ENCODE measurements around the gene PRM1. TPM values are rescaled to one million over a fixed set of nuclear protein-coding genes. Genes with fewer than 3 reads are reported as not detected.
A peak's percentile ranks its signal among the peaks of the same experiment; 100 is the strongest.

The PRM1 gene
- total and polyA plus RNA-seq, 2 of the 13 experiments (the other 11 are each of a cell fraction or from before 2014, with no cell fraction given), result not detected

DNA sequence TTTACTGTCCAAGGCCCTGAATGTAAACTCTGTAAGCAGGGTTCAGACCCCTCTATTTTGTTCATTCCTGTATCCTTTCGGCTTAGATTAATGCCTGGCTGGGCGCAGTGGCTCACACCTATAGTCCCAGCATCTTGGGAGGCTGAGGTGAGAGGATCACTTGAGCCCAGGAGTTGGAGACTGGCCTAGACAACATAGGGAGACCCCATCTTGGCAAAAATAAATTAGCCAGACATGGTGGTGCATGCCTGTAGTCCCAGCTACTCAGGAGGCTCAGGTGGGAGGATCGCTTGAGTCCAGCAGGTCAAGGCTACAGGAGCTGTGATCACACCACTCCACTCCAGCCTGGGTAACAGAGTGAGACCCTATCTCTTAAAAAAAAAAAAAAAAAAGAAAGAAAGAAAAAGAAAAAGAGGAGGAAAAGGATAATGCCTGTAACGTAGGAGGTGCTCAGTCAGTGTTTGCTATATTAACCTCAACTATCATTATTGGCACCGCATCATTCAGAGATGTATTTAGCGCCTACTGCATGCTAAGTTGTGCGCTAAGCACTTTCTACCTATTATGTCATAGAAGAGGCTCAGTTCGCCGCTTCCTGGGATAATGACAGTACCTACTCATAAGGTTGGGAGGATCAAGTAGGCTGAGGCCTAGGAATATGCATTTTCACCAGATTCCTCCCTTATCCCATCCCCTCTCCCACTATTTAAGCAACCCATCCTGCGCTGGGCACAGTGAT lies 30.2 kb downstream of the PRM1 start (continued):
- TF ChIP-seq, protein P1, sequence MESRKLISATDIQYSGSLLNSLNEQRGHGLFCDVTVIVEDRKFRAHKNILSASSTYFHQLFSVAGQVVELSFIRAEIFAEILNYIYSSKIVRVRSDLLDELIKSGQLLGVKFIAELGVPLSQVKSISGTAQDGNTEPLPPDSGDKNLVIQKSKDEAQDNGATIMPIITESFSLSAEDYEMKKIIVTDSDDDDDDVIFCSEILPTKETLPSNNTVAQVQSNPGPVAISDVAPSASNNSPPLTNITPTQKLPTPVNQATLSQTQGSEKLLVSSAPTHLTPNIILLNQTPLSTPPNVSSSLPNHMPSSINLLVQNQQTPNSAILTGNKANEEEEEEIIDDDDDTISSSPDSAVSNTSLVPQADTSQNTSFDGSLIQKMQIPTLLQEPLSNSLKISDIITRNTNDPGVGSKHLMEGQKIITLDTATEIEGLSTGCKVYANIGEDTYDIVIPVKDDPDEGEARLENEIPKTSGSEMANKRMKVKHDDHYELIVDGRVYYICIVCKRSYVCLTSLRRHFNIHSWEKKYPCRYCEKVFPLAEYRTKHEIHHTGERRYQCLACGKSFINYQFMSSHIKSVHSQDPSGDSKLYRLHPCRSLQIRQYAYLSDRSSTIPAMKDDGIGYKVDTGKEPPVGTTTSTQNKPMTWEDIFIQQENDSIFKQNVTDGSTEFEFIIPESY (CRISPR knock-in tag; IDR thresholded peaks at IDR 0.05), result peak; percentile 59; the same call in 1 of the 2 replicates
- 0 out of 2 replicates have a peak, but pooled peaks have one; percentile 7 for TF ChIP-seq ZNF615 (CRISPR knock-in tag; IDR thresholded peaks at IDR 0.05; ENCODE audit: borderline replicate concordance)
- TF ChIP-seq TGIF2 (CRISPR knock-in tag; IDR thresholded peaks at IDR 0.05), result peak; percentile 53; the same call in 1 of the 2 replicates
- no peak for TF ChIP-seq MAFK (conservative IDR thresholded peaks at IDR 0.05 in 1 of 2, IDR thresholded peaks at IDR 0.05 in 1 of 2; ENCODE audit: low read length in 2 of 2)
- 0 out of 2 replicates have a peak, but pooled peaks have one; percentile 50 for TF ChIP-seq MEIS1 (CRISPR knock-in tag; IDR thresholded peaks at IDR 0.05; ENCODE audit: borderline replicate concordance)
- TF ChIP-seq HNF4A (CRISPR knock-in tag; IDR thresholded peaks at IDR 0.05), result peak; percentile 37; the same call in 1 of the 2 replicates
- no peak for TF ChIP-seq NR2F6 (IDR thresholded peaks at IDR 0.05)
- TF ChIP-seq NR2F6 (CRISPR knock-in tag; IDR thresholded peaks at IDR 0.05), result 0 out of 2 replicates have a peak, but pooled peaks have one; percentile 6
- TF ChIP-seq, protein P2, sequence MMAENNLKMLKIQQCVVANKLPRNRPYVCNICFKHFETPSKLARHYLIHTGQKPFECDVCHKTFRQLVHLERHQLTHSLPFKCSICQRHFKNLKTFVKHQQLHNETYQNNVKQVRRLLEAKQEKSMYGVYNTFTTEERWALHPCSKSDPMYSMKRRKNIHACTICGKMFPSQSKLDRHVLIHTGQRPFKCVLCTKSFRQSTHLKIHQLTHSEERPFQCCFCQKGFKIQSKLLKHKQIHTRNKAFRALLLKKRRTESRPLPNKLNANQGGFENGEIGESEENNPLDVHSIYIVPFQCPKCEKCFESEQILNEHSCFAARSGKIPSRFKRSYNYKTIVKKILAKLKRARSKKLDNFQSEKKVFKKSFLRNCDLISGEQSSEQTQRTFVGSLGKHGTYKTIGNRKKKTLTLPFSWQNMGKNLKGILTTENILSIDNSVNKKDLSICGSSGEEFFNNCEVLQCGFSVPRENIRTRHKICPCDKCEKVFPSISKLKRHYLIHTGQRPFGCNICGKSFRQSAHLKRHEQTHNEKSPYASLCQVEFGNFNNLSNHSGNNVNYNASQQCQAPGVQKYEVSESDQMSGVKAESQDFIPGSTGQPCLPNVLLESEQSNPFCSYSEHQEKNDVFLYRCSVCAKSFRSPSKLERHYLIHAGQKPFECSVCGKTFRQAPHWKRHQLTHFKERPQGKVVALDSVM (CRISPR knock-in tag; IDR thresholded peaks at IDR 0.05), result peak; percentile 92
- peak; percentile 8; the same call in 1 of the 2 replicates for TF ChIP-seq ZNF501 (CRISPR knock-in tag; IDR thresholded peaks at IDR 0.05)
- 0 out of 2 replicates have a peak, but pooled peaks have one; percentile 6 for TF ChIP-seq POLR2AphosphoS2 (IDR thresholded peaks at IDR 0.05; ENCODE audit: low read depth, low read length)
- TF ChIP-seq, protein P3, sequence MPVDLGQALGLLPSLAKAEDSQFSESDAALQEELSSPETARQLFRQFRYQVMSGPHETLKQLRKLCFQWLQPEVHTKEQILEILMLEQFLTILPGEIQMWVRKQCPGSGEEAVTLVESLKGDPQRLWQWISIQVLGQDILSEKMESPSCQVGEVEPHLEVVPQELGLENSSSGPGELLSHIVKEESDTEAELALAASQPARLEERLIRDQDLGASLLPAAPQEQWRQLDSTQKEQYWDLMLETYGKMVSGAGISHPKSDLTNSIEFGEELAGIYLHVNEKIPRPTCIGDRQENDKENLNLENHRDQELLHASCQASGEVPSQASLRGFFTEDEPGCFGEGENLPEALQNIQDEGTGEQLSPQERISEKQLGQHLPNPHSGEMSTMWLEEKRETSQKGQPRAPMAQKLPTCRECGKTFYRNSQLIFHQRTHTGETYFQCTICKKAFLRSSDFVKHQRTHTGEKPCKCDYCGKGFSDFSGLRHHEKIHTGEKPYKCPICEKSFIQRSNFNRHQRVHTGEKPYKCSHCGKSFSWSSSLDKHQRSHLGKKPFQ (CRISPR knock-in tag; IDR thresholded peaks at IDR 0.05; ENCODE audit: insufficient replicate concordance), result peak; percentile 45
- no peak for TF ChIP-seq NFYC (CRISPR knock-in tag; IDR thresholded peaks at IDR 0.05)
- 0 out of 2 replicates have a peak, but pooled peaks have one; percentile 65 for TF ChIP-seq ZKSCAN8 (CRISPR knock-in tag; IDR thresholded peaks at IDR 0.05; ENCODE audit: borderline replicate concordance)
- peak; percentile 33; the same call in 1 of the 2 replicates for TF ChIP-seq CREB1 (IDR thresholded peaks at IDR 0.05)
- TF ChIP-seq CREB1 (CRISPR knock-in tag; IDR thresholded peaks at IDR 0.05), result no peak
- TF ChIP-seq ZNF230 (CRISPR knock-in tag; IDR thresholded peaks at IDR 0.05), result 0 out of 2 replicates have a peak, but pooled peaks have one; percentile 59
- TF ChIP-seq ZNF136 (CRISPR knock-in tag; IDR thresholded peaks at IDR 0.05; ENCODE audit: low read depth), result no peak
- 0 out of 2 replicates have a peak, but pooled peaks have one; percentile 36 for TF ChIP-seq PAX8 (CRISPR knock-in tag; IDR thresholded peaks at IDR 0.05; ENCODE audit: borderline replicate concordance)
- TF ChIP-seq ZNF460 (CRISPR knock-in tag; IDR thresholded peaks at IDR 0.05; ENCODE audit: borderline replicate concordance), result peak; percentile 63
- TF ChIP-seq POLR2G (IDR thresholded peaks at IDR 0.05; ENCODE audit: low read depth, low read length), result peak; percentile 15; the same call in 1 of the 2 replicates
- TF ChIP-seq ZNF674 (CRISPR knock-in tag; IDR thresholded peaks at IDR 0.05; ENCODE audit: low read depth), result 0 out of 2 replicates have a peak, but pooled peaks have one; percentile 23
- 0 out of 2 replicates have a peak, but pooled peaks have one; percentile 40 for TF ChIP-seq FOXJ3 (CRISPR knock-in tag; IDR thresholded peaks at IDR 0.05; ENCODE audit: borderline replicate concordance)
- TF ChIP-seq SATB2 (CRISPR knock-in tag; IDR thresholded peaks at IDR 0.05), result 0 out of 2 replicates have a peak, but pooled peaks have one; percentile 22
- TF ChIP-seq ZNF430 (CRISPR knock-in tag; IDR thresholded peaks at IDR 0.05), result peak; percentile 32; the same call in 1 of the 2 replicates
